ENCODE data around the gene ENOPH1. TPM values are rescaled to one million over a fixed set of nuclear protein-coding genes. Genes with fewer than 3 reads are reported as not detected.

The ENOPH1 gene
- total RNA-seq = 45.8 and 54.0 TPM in 2 replicates

GRCh38 chr4:82430193-82430963 lies at the start of gene ENOPH1, which contains the start of gene HNRNPDL:
Gene ENOPH1 (plus strand): TSS chr4:82430590. CDS start chr4:82430830, 240 bp downstream.
Gene HNRNPDL (minus strand): TSS chr4:82430462. CDS start chr4:82429690, 772 bp downstream.

Other genes starting within 250 kb of the ENOPH1 start
- 30.3 and 50.9 TPM in 2 replicates for gene HNRNPD, start 56.6 kb upstream of the ENOPH1 start, total RNA-seq
- 126 and 140 TPM in 2 replicates for gene HNRNPDL, start 128 bp upstream of the ENOPH1 start, total RNA-seq
- 0.06 and 0.53 TPM in 2 replicates for gene TMEM150C, start 131.4 kb downstream of the ENOPH1 start, total RNA-seq